Urinary bladder (tissue), 4 donors: ENCODE measurements around the gene PHACTR1. TPM values are rescaled to one million over a fixed set of nuclear protein-coding genes. Genes with fewer than 3 reads are reported as not detected.
"Not testable (repeated sequence)": the region's sequence is repeated elsewhere in the genome, so short reads cannot be mapped to it uniquely, and the experiment has no call there.

ENCODE experiments used
- DNase-seq: peaks from one replicate; pipeline ENCODE4 v3.0.0-alpha.2; 2015; ENCODE audit errors: extremely low spot score
- H3K27ac ChIP-seq: one replicate; pipeline ENCODE4 v1.5.1; 2013; ENCODE audit warnings: low read depth, mild to moderate bottlenecking, moderate library complexity
- H3K36me3 ChIP-seq: one replicate; pipeline ENCODE4 v1.6.1; 2013; ENCODE audit warnings: mild to moderate bottlenecking, moderate library complexity; ENCODE audit not compliant: insufficient read depth
- H3K4me1 ChIP-seq: one replicate; pipeline ENCODE4 v1.6.1; 2013; ENCODE audit warnings: mild to moderate bottlenecking, moderate library complexity; ENCODE audit not compliant: insufficient read depth
- H3K4me3 ChIP-seq: one replicate; pipeline ENCODE4 v1.5.1; 2013; ENCODE audit warnings: low read depth, low read length
- WGBS: extraction: QIAGEN DNeasy Blood & Tissue Kit; methylation state at CpG from one replicate; pipeline ENCODE4 v1.1.7; 2013; 5-methylcytosine and 5-hydroxymethylcytosine counted together
- polyA plus RNA-seq: library from polyadenylated mRNA; stranded (reverse); fragments of 200-250 nt; gene quantifications from one replicate; pipeline ENCODE4 v1.2.3, GENCODE V29; 2013
- total RNA-seq: library from RNA; depleted of rRNA; stranded (reverse); fragments of >200 nt; gene quantifications from one replicate; pipeline ENCODE4 v1.2.3, GENCODE V29; 2014
- donor health status: healthy with polysubstance abuse.
- donor health status: healthy.

Gene PHACTR1
- total and polyA plus RNA-seq, 2 donors: 3.3 to 4.3 TPM

- WGBS: 96% methylated on average over 2 of the region's 2 CpGs
- H3K4me1 ChIP-seq: no peaks in the 10 kb centered on the region
- no peak overlapping the region for H3K4me3 ChIP-seq
- no peak overlapping the region for H3K27ac ChIP-seq
- H3K36me3 ChIP-seq: peaks cover 4% of the 10 kb centered on the region
- no peak for DNase-seq
These were observed 602.3 kb downstream of the PHACTR1 start for GRCh38 chr6:13318821-13319220.

DNA sequence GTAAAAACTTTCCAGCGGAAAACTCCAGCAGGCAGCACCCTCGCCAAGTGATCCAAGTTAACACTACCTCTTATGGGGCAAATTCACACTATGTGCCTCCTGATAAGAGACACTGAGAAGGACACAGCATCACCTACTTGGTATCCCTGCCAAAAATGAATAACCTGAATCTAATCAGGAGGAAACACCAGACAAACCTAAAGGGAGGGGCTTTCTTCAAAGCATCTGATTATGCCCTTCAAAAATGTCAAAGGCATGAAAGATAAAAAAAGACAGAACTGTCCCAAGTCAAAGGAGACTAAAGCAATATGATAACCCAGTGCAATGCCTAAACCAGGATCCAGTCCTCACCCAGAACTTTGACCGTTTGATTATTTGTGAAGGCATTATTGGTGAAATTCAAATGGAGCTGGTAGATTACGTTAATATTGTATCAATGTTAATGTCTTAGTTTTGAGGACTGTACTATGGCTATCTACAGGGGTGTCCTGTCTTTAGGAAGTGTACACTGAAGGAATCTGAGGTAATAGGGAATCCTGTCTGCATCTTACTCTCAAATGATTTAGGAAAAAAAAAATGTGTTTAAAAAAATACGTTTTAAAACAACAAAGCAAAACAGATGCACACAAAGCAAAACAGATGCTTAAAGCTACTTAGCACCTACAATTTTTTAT, 603.5 kb downstream of the PHACTR1 start:
- 95% methylated on average over 5 of the region's 5 CpGs for WGBS
- DNase-seq: no peak

GRCh38 chr6:13326031-13326586, 609.5 kb downstream of the PHACTR1 start:
- not testable (repeated sequence) for H3K4me1 ChIP-seq, H3K36me3 ChIP-seq, DNase-seq, H3K4me3 ChIP-seq, H3K27ac ChIP-seq
- WGBS: 81% methylated on average over 3 of the region's 3 CpGs

More for the DNA sequence above, 603.5 kb downstream of the PHACTR1 start:
- Histone ChIP-seq H3K27ac (no peak overlapping the region), H3K36me3 (peaks cover 4% of the 10 kb centered on the region), H3K4me3 (no peak overlapping the region), H3K4me1 (no peaks in the 10 kb centered on the region)

DNA sequence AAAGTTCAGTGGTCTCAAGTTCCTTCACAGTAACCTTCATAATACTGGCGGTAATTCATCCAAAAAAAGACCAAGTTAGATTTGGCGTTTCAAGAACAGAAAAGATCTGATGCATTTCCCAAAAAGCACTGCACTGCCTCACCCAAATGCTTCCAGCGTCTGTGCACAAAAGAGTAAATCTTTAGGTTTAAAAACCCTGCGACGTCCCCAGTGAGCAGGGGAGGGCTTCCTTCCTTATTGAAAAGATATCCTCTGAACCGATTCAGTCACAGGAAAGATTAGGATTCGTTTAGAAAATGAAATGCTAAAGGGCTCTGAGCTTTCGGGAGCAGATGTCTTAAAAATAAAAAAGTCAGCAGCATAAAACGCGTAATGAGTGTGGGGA, 611.1 kb downstream of the PHACTR1 start:
- DNase-seq: peak; percentile 15
- Histone ChIP-seq H3K4me3 (peak overlapping the region; percentile 92), H3K27ac (no peak overlapping the region), H3K36me3 (no peaks in the 10 kb centered on the region), H3K4me1 (no peaks in the 10 kb centered on the region)
- WGBS: under 1% methylated on average over 10 of the region's 10 CpGs

DNA sequence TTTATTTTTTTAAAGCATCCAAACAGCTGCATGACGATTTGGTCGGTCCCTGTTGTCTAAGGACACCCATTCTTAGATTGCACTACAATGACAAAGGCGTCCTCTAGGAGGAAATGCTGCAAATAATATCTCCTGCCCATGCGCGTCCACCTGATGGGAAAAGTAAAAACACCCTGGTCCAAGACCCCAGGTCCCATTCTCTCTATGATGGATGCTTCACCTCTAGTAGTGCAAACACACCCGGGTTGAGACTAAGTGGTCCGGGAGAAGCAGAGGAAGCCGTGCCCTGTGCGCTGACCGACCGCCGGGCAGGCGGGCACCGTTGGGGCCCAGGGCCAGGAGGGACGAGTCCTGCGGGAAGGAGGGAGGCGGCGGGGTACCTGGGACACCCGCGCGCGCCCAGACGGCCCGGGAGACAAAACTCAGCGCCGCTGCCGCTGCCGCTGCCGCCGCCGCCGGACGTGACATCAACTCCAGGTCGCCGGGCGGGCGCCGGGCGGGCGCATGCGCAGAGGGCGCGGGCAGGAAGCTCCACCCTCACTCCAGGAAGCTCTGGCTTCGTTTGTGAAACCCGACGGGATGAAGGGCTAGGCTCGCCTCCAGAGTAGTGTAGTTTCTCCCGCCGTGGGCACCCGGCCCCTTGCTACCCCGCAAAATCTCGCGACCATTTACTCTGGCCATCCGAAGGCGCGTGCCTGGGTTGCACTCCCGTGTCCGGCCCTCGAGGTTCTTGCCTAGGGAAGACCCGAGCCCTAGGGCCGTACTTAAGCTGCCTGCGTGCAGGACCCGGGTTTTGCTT, 611.7 kb downstream of the PHACTR1 start, which contains the start of gene TBC1D7:
Gene TBC1D7 (minus strand): TSS at position 462 of the 799 bp plus-strand sequence. CDS start 1,639 bp downstream, outside the sequence.
- peak; percentile 72 for DNase-seq
- H3K27ac ChIP-seq: peak within 1 kb of the TSS; percentile 94
- no peaks in the 10 kb centered on the region for H3K36me3 ChIP-seq
- no peaks in the 10 kb centered on the region for H3K4me1 ChIP-seq
- WGBS: under 1% methylated on average over 63 of the region's 63 CpGs
- H3K4me3 ChIP-seq: peak within 1 kb of the TSS; percentile 92

DNA sequence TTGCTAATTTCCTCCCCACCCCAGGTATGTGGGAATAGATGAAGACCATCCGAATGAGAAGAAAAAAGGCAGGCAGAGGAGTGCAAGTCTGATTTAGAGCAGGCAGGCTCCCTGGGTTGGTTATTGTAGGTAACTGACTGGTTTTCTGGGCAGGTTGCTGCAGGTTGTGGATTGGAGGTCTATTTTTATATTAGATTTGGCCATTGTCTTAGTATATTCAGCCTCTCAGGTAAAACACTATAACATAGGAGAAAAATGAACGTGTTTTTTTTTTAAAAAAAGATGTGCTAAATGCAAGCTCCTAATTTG, 612.3 kb downstream of the PHACTR1 start:
- DNase-seq: no peak
- H3K27ac ChIP-seq: peak overlapping the region; percentile 94
- no peaks in the 10 kb centered on the region for H3K36me3 ChIP-seq
- H3K4me3 ChIP-seq: peak overlapping the region; percentile 92
- H3K4me1 ChIP-seq: no peaks in the 10 kb centered on the region
- 6% methylated on average over 2 of the region's 2 CpGs for WGBS

GRCh38 chr6:13331516-13332348, 615.2 kb downstream of the PHACTR1 start:
- DNase-seq: no peak
- Histone ChIP-seq H3K4me1 (no peaks in the 10 kb centered on the region), H3K36me3 (no peaks in the 10 kb centered on the region), H3K4me3 (no peak overlapping the region), H3K27ac (no peak overlapping the region)
- 52% methylated on average over 13 of the region's 13 CpGs for WGBS

GRCh38 chr6:13332349-13332706, 615.8 kb downstream of the PHACTR1 start:
- WGBS: 66% methylated on average over 2 of the region's 2 CpGs

DNA sequence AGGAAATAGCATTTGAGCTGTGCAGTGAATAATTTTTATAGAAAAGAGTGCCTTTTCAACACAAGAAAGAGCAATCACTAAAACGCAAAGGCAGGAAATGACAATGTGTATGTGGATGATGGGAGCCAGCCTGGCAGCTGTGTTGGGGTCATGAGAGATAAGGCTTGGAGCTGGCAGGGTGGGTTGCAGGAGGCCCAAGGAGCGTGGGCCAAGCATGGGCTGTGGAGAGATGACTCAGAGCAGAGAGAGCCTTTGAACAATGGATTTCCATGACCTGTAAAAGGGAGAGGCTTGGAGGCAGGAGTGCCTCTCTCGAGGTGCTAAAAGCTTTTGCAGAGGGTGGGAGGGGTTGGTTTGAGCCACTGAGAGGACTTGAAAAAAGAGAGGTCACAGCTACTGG, 618.4 kb downstream of the PHACTR1 start:
- WGBS: 50% methylated on average over 3 of the region's 3 CpGs
- no peak overlapping the region for H3K4me3 ChIP-seq
- no peaks in the 10 kb centered on the region for H3K36me3 ChIP-seq
- no peak for DNase-seq
- no peaks in the 10 kb centered on the region for H3K4me1 ChIP-seq
- no peak overlapping the region for H3K27ac ChIP-seq

More at GRCh38 chr6:13332349-13332706, 615.8 kb downstream of the PHACTR1 start:
- H3K4me3 ChIP-seq: no peak overlapping the region
- no peak for DNase-seq
- no peak overlapping the region for H3K27ac ChIP-seq
- no peaks in the 10 kb centered on the region for H3K4me1 ChIP-seq
- H3K36me3 ChIP-seq: no peaks in the 10 kb centered on the region

GRCh38 chr6:13336553-13336952, 620.0 kb downstream of the PHACTR1 start:
- H3K27ac ChIP-seq: no peak overlapping the region
- DNase-seq: peak; percentile 57
- H3K4me1 ChIP-seq: no peaks in the 10 kb centered on the region
- WGBS: 22% methylated on average over 11 of the region's 11 CpGs
- H3K4me3 ChIP-seq: no peak overlapping the region
- H3K36me3 ChIP-seq: no peaks in the 10 kb centered on the region

GRCh38 chr6:13338038-13338437, 621.5 kb downstream of the PHACTR1 start:
- H3K36me3 ChIP-seq: no peaks in the 10 kb centered on the region
- no peaks in the 10 kb centered on the region for H3K4me1 ChIP-seq
- no peak overlapping the region for H3K4me3 ChIP-seq
- DNase-seq: no peak
- WGBS: 87% methylated on average over 5 of the region's 5 CpGs
- no peak overlapping the region for H3K27ac ChIP-seq
